Epithelial cell of proximal tubule (primary cell): Measurements from ENCODE around the gene MYO18B. TPM values are rescaled to one million over a fixed set of nuclear protein-coding genes. Genes with fewer than 3 reads are reported as not detected.

Source experiments
- DNase-seq: peaks from one replicate; pipeline ENCODE4 v3.0.0-alpha.2; 2011; ENCODE audit warnings: low read depth
- H3K4me3 ChIP-seq: 2 replicates; pipeline ENCODE4 v1.5.1; 2011; ENCODE audit warnings: low read depth, mild to moderate bottlenecking, low read length
- total RNA-seq: library from RNA; depleted of rRNA; stranded (reverse); fragments of >200 nt; gene quantifications from 2 replicates; pipeline ENCODE4 v1.2.3, GENCODE V29; 2015
- TF ChIP-seq, protein P1 (sequence below): conservative IDR thresholded peaks from 2 replicates; pipeline ENCODE4 v1.5.1; 2012; ENCODE audit warnings: low read depth, mild to moderate bottlenecking, low read length

Gene MYO18B
- total RNA-seq, 1 donor from 2014 or later, result not detected

DNA sequence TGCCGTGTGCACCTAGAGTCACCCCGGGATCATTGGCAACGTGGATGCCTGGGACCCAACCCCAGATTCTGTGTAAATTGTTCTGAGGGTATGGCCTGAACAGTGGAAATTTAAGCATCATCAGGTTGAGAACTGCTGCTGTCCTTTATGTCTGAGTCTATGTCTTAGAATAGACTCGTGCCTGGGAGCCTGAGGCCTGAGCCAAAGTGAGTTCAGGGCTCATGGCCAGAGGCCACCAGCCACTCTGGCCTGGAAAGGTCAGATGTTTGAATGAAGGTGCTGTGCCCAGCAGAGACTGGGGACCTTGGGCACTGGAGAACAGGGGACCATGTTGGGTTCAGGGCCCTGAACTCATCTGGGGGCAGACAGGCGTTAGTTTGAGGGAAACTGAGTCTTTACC, 91.1 kb downstream of the MYO18B start:
- DNase-seq, result no peak
- TF ChIP-seq, protein P1, sequence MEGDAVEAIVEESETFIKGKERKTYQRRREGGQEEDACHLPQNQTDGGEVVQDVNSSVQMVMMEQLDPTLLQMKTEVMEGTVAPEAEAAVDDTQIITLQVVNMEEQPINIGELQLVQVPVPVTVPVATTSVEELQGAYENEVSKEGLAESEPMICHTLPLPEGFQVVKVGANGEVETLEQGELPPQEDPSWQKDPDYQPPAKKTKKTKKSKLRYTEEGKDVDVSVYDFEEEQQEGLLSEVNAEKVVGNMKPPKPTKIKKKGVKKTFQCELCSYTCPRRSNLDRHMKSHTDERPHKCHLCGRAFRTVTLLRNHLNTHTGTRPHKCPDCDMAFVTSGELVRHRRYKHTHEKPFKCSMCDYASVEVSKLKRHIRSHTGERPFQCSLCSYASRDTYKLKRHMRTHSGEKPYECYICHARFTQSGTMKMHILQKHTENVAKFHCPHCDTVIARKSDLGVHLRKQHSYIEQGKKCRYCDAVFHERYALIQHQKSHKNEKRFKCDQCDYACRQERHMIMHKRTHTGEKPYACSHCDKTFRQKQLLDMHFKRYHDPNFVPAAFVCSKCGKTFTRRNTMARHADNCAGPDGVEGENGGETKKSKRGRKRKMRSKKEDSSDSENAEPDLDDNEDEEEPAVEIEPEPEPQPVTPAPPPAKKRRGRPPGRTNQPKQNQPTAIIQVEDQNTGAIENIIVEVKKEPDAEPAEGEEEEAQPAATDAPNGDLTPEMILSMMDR, result no peak
- H3K4me3 ChIP-seq, result no peak overlapping the region

DNA sequence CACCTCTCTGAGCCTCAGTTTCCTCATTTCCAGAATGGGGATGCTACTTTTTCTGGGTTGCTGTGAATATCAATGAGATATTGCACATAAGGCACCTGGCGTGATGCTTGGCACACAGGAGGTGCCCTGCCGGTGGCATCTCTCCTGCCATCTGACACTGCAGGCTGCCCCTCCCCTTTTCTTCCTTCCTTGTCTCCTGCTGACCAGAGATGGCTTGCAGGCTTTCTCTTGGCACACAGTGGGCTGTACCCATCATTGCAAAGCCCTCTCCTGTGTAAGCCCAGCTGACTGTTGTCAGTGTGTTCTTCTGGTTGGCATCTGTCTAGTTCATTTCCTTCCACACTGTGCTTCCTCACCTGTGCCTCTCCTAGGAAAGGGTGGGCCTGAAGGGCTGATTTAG, 91.7 kb downstream of the MYO18B start:
- no peak overlapping the region for H3K4me3 ChIP-seq
- DNase-seq, result no peak
- TF ChIP-seq, protein P1, result no peak

DNA sequence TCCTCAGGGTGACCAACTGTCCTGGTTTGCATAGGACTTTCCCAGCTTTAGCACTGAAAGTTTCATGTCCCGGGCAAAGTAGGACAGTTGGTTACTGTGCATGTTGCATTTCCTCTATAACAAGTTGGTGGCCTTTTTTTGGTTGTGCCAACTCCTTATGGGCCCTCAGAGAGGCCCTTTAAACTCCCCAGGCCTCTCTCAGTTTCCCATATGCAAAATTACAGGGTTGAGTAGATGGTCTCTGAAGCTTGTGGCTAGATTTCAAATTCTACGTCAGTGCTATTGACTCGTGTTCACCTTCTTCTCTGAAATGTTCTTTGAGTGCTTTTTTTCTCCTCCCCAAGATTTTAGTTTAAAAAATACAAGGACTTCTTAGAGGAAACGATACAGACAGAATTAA, 92.5 kb downstream of the MYO18B start:
- no peak for DNase-seq
- TF ChIP-seq, protein P1, result no peak
- H3K4me3 ChIP-seq, result no peak overlapping the region

DNA sequence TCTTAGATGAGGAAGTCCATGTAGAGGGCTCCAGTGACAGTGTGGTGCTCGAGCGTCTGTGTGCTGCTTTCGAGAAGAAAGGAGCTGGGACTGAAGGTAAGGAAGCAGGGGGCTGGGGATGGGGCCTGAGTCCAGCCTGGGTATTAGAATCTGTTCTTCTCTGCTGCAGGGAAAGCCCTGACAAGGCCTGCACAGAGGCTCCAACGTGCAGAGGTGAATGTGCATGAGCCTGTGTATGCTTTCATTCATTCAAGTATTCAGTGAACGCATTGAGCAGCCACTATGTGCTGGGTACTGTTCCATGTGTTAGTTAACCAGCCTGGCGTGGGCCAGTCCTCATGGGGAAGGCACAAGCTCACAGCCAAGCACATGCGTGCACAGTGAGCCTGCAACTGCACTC, 93.4 kb downstream of the MYO18B start:
- TF ChIP-seq, protein P1, result no peak
- H3K4me3 ChIP-seq, result no peak overlapping the region
- no peak for DNase-seq

DNA sequence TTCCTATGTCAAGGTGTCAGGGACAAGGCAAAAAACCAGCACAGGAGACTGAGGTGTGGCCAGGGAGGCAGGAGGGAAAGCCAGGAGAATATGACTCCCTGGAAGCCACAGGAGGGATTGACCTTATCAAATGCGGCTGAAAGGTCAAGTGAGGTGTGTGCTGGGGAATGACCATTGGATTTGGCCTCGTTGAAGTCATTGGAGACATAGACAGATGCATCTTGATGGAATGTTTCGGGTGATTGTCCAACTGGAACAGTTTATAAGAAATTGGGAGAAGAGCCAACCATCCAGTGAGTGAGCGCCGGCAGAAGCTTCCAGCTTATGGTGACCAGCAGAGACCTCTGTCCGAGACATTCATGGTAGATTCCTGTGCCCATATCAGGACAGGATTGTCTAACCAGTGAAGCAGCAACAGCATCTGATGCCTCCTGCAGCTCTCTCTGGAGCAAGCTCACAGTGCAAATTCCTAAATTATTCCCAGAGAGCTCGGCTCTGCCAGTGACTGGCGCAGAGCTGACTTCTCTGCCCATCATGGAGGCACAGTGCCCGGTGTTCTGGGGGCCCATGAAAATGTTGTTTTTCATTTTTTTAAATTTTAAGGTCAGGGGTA, 95.4 kb downstream of the MYO18B start:
- TF ChIP-seq, protein P1, result no peak
- no peak for DNase-seq
- H3K4me3 ChIP-seq, result no peak overlapping the region

DNA sequence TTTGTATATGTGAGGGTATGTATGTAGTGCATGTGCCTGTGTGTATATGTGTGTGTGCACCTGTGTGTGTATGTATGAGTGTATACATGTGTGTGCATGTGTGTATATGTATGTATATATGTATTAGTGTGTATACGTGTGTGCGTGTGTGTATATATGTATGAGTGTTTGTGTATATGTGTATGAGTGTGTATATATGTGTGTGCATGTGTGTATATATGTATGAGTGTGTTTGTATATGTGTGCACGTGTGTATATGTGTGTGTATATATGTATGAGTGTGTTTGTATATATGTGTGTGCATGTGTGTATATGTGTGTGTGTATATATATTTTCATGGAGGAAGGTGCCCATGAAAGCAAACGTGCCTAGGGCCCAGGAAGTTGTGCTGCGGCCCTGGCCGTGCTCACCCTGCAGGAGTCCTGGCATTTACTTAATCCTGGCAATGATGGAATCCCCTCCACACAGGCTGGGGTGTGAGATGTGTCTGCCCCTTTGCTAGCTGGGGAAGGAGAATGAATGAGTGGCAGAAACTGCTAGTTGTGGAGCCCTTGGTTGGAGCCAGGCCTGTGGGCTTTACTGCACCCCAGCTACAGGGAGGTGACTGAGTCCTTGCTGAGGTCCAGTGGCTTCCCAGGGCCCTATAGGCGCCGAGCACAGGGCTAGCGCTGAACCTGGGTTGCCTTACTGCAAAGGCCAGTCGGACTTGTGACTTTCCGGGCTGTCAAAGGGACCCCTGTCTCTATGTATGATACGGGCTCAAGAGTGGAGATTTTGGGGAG, 97.2 kb downstream of the MYO18B start:
- TF ChIP-seq, protein P1, result no peak
- DNase-seq, result no peak
- no peak overlapping the region for H3K4me3 ChIP-seq
